Type B pancreatic cell (in vitro differentiated cells): ENCODE data around the gene RNF115. TPM values are rescaled to one million over a fixed set of nuclear protein-coding genes. Genes with fewer than 3 reads are reported as not detected.

Experiments
- microRNA-seq: library from miRNA; unstranded; fragments of <30 nt; microRNA quantifications from one replicate; pipeline ENCODE4, GENCODE V29; 2020
- total RNA-seq: library from RNA; stranded (reverse); gene quantifications from 2 replicates; pipeline ENCODE4 v1.2.1, GENCODE V29; 2021; ENCODE audit warnings: low replicate concordance

RNF115 gene
- total RNA-seq, 1 donor from 2014 or later = 10.6 TPM

Small RNA genes lying within 50 kb of the gene (microRNA-seq; reads per million reads assigned to microRNA genes)
- gene MIR6736 = not detected

Other genes starting within 250 kb of the RNF115 start
- gene GPR89A, start 216.1 kb downstream of the RNF115 start, total RNA-seq = 24.7 and 28.0 TPM in 2 replicates
- 12.2 and 29.6 TPM in 2 replicates for gene PDZK1, start 116.7 kb downstream of the RNF115 start, total RNA-seq
- gene CD160, start 104.6 kb downstream of the RNF115 start, total RNA-seq = not detected in 2 replicates
- 27.6 and 28.3 TPM in 2 replicates for gene POLR3C, start 105 bp upstream of the RNF115 start, total RNA-seq
- gene NUDT17, start 21.5 kb upstream of the RNF115 start, total RNA-seq = 2.1 and 4.0 TPM in 2 replicates
- 18.4 and 40.0 TPM in 2 replicates for gene PIAS3, start 35.0 kb upstream of the RNF115 start, total RNA-seq
- 0.12 and 0.56 TPM in 2 replicates for gene ANKRD35, start 61.8 kb upstream of the RNF115 start, total RNA-seq
- gene ITGA10, start 86.0 kb upstream of the RNF115 start, total RNA-seq = 0.81 and 2.7 TPM in 2 replicates
- 31.2 and 32.2 TPM in 2 replicates for gene PEX11B, start 94.6 kb upstream of the RNF115 start, total RNA-seq
- gene RBM8A, start 103.4 kb upstream of the RNF115 start, total RNA-seq = 118 and 160 TPM in 2 replicates
- gene LIX1L, start 133.9 kb upstream of the RNF115 start, total RNA-seq = 2.4 and 24.2 TPM in 2 replicates
- 0.12 and 0.94 TPM in 2 replicates for gene ANKRD34A, start 140.5 kb upstream of the RNF115 start, total RNA-seq
- 8.5 and 14.1 TPM in 2 replicates for gene POLR3GL, start 140.6 kb upstream of the RNF115 start, total RNA-seq
- 88.8 and 96.7 TPM in 2 replicates for gene TXNIP, start 172.5 kb upstream of the RNF115 start, total RNA-seq
- gene HJV, start 197.6 kb upstream of the RNF115 start, total RNA-seq = not detected in 2 replicates